DOHH2 (cell line): ENCODE data around the gene EPHA5.

Source experiments
- H3F3A ChIP-seq: fragments of 200-600 bp; sonication (generic), shearing (Covaris generic); 2 replicates; pipeline ENCODE4 v1.6.0; 2016; ENCODE audit warnings: antibody characterized with exemption, mild to moderate bottlenecking; ENCODE audit not compliant: control insufficient read depth, insufficient read depth
- H3K27ac ChIP-seq: fragments of 200-600 bp; sonication (generic); 2 replicates; pipeline ENCODE4 v1.5.1; 2014; ENCODE audit warnings: low read depth, mild to moderate bottlenecking, low read length, moderate library complexity
- H3K27me3 ChIP-seq: fragments of 200-600 bp; sonication (generic); 2 replicates; pipeline ENCODE4 v1.6.1; 2014; ENCODE audit warnings: mild to moderate bottlenecking, low read length, mixed read lengths; ENCODE audit not compliant: control insufficient read depth
- H3K36me3 ChIP-seq: fragments of 200-600 bp; sonication (generic); 2 replicates; pipeline ENCODE4 v1.6.1; 2014; ENCODE audit warnings: mild to moderate bottlenecking, low read length, moderate library complexity, mixed read lengths; ENCODE audit not compliant: control insufficient read depth
- H3K4me1 ChIP-seq: fragments of 200-600 bp; sonication (generic); 2 replicates; pipeline ENCODE4 v1.6.1; 2014; ENCODE audit warnings: mild to moderate bottlenecking, low read length, mixed read lengths; ENCODE audit not compliant: control insufficient read depth
- H3K4me2 ChIP-seq: fragments of 200-600 bp; sonication (generic); 2 replicates; pipeline ENCODE4 v1.6.0; 2014; ENCODE audit warnings: mild to moderate bottlenecking, low read length, moderate library complexity
- H3K4me3 ChIP-seq: fragments of 200-600 bp; sonication (generic); 2 replicates; pipeline ENCODE4 v1.5.1; 2014; ENCODE audit warnings: mild to moderate bottlenecking, low read length, mixed read lengths
- H3K79me2 ChIP-seq: fragments of 200-600 bp; sonication (generic); 2 replicates; pipeline ENCODE4 v1.6.1; 2014; ENCODE audit warnings: mild to moderate bottlenecking, low read length, mixed read lengths; ENCODE audit not compliant: control insufficient read depth
- H3K9me2 ChIP-seq: fragments of 200-600 bp; sonication (generic); replicated peaks from 2 replicates; pipeline ENCODE4 v1.6.1; 2014; ENCODE audit warnings: mild to moderate bottlenecking, low read length, mixed read lengths; ENCODE audit not compliant: control insufficient read depth
- H3K9me3 ChIP-seq: fragments of 200-600 bp; sonication (generic); 2 replicates; pipeline ENCODE4 v1.6.1; 2014; ENCODE audit warnings: antibody characterized with exemption, low read length, mixed read lengths; ENCODE audit not compliant: control insufficient read depth, insufficient read depth
- H4K20me1 ChIP-seq: fragments of 200-600 bp; sonication (generic); 2 replicates; pipeline ENCODE4 v1.6.0; 2014; ENCODE audit warnings: low read depth, mild to moderate bottlenecking, antibody characterized with exemption, low read length, moderate library complexity; ENCODE audit not compliant: control insufficient read depth, insufficient read depth
- EZH2phosphoT487 ChIP-seq: fragments of 200-600 bp; sonication (generic); IDR thresholded peaks from 2 replicates; pipeline ENCODE4 v1.6.1; 2017; ENCODE audit warnings: borderline replicate concordance, mild to moderate bottlenecking, antibody characterized with exemption, low read length, moderate library complexity, mixed read lengths
- TF ChIP-seq, protein P1 (sequence below): fragments of 200-600 bp; sonication (generic); IDR thresholded peaks from one replicate; pipeline ENCODE4 v1.5.1; 2014; ENCODE audit warnings: antibody characterized with exemption, mild to moderate bottlenecking, low read depth, low read length; ENCODE audit not compliant: poor library complexity, severe bottlenecking

Gene EPHA5

DNA sequence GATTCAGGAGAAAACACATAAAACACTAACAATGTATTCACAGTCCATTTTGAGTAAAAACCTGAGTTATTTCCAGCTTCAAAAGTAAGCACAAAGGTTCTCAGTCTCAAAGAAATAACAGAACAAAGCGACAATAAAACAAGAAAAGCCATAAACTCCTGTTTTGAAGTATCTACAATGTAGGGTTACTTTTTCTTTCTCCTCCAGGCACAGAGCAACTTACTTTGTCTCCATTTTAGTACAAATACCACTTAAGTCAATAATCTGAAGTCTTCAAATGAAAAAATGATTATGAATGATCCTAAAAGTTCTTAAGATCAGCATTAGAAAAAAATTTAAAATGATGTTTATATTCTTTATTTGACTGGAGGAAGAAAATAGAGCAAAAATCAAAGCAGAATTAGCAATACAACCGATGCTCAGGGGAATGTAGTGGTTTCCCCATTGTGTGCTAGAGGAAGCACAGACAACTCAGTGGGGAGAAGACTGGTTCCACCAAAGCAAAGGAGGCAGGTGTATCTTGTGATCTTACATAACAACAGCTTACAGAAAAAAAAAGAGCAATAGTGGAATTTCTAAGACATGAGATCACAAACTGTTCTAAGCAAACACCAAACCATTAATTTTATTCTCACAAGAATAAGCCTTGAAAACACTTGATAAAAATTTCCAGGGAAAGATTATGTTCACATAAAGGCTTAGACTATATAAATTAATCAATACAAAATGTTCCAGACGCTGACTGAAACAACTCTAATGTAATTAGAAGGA, 35.1 kb downstream of the EPHA5 start:
- no peak overlapping the region for H3K4me2 ChIP-seq

DNA sequence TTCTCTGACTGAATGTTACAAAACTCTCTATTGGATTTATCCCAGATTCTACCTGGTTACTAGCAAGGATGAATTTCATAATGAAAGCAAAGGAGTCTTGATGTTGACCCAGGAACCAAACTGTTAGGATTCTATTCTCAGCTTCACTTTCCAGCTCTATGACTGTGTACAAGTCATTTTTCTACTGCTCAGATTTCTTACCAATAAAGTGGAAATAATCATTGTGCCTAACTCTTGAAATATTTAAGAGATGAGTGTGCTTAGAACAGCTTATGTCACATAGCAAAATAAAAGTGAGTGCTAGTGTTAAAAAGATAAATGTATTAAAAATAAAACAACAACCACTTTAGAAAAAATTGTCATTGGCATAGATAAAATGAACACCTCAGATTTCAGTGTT, 45.6 kb downstream of the EPHA5 start:
- Histone ChIP-seq H3K9me2 (no peaks in the 10 kb centered on the region), H3K4me3 (no peak overlapping the region), H3K79me2 (no peaks in the 10 kb centered on the region), H3K27ac (no peak overlapping the region), H3F3A (no peaks in the 10 kb centered on the region), H3K4me2 (no peak overlapping the region), H3K4me1 (no peaks in the 10 kb centered on the region), H4K20me1 (no peaks in the 10 kb centered on the region), H3K36me3 (no peaks in the 10 kb centered on the region), H3K27me3 (no peaks in the 10 kb centered on the region), H3K9me3 (no peaks in the 10 kb centered on the region)
- TF ChIP-seq EZH2phosphoT487: no peak

More for the DNA sequence above, 35.1 kb downstream of the EPHA5 start:
- H4K20me1 ChIP-seq: no peaks in the 10 kb centered on the region
- H3K4me1 ChIP-seq: no peaks in the 10 kb centered on the region
- no peaks in the 10 kb centered on the region for H3K27me3 ChIP-seq
- H3K9me3 ChIP-seq: no peaks in the 10 kb centered on the region
- TF ChIP-seq, protein P1, sequence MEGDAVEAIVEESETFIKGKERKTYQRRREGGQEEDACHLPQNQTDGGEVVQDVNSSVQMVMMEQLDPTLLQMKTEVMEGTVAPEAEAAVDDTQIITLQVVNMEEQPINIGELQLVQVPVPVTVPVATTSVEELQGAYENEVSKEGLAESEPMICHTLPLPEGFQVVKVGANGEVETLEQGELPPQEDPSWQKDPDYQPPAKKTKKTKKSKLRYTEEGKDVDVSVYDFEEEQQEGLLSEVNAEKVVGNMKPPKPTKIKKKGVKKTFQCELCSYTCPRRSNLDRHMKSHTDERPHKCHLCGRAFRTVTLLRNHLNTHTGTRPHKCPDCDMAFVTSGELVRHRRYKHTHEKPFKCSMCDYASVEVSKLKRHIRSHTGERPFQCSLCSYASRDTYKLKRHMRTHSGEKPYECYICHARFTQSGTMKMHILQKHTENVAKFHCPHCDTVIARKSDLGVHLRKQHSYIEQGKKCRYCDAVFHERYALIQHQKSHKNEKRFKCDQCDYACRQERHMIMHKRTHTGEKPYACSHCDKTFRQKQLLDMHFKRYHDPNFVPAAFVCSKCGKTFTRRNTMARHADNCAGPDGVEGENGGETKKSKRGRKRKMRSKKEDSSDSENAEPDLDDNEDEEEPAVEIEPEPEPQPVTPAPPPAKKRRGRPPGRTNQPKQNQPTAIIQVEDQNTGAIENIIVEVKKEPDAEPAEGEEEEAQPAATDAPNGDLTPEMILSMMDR: no peak
- no peak for TF ChIP-seq EZH2phosphoT487
- H3K4me3 ChIP-seq: no peak overlapping the region
- H3K27ac ChIP-seq: no peak overlapping the region
- no peaks in the 10 kb centered on the region for H3K36me3 ChIP-seq
- H3K79me2 ChIP-seq: no peaks in the 10 kb centered on the region
- H3K9me2 ChIP-seq: no peaks in the 10 kb centered on the region
- no peaks in the 10 kb centered on the region for H3F3A ChIP-seq

DNA sequence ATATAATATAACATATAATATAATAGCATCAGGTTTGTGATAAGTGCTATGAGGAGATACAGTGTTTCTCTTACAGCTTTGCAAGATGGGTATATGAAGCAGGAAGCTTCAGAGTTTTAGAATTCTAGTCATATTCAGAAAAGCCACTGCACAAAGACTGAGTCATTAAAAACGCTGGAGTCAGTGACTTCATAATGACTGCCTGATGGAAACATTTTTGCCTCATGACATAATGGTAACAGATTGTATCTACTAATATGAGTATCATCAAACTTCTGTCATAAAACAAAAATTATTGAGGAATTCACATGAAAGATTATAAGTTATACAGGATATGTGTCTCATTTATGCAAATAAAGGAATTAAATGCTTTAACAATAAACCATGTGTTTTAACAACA, 46.8 kb downstream of the EPHA5 start:
- Histone ChIP-seq H3K4me3 (no peak overlapping the region), H3K36me3 (no peaks in the 10 kb centered on the region), H3F3A (no peaks in the 10 kb centered on the region), H3K4me2 (no peak overlapping the region), H3K79me2 (no peaks in the 10 kb centered on the region), H3K27ac (no peak overlapping the region), H3K9me3 (no peaks in the 10 kb centered on the region), H3K9me2 (no peaks in the 10 kb centered on the region), H3K27me3 (no peaks in the 10 kb centered on the region), H3K4me1 (no peaks in the 10 kb centered on the region), H4K20me1 (no peaks in the 10 kb centered on the region)
- TF ChIP-seq EZH2phosphoT487: no peak
- TF ChIP-seq, protein P1: no peak

DNA sequence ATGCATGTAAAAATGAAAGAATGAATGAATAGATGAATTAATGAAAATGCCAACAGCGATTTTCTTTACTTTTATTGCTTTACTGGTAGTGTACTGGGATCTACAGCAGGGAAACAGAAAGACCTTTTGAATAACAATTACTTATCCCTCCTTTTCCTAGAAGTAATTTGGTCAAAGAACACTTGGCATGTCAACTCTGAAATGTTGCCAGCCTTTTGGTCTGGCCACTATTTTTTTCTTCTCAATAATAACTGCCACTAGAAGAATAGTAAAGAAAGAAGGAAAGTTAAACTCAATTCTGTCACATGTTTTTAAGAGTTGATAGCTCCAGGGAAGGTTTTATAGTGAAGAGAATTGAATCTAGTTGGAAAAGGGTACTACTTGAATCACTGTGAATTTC, 52.9 kb downstream of the EPHA5 start:
- H3K9me3 ChIP-seq: no peaks in the 10 kb centered on the region
- H4K20me1 ChIP-seq: no peaks in the 10 kb centered on the region
- H3K9me2 ChIP-seq: no peaks in the 10 kb centered on the region; the same call in 1 of the 2 replicates
- no peaks in the 10 kb centered on the region for H3K36me3 ChIP-seq
- TF ChIP-seq, protein P1: no peak
- no peak for TF ChIP-seq EZH2phosphoT487
- H3K4me1 ChIP-seq: no peaks in the 10 kb centered on the region
- H3F3A ChIP-seq: no peaks in the 10 kb centered on the region
- H3K4me3 ChIP-seq: no peak overlapping the region
- no peak overlapping the region for H3K27ac ChIP-seq
- no peaks in the 10 kb centered on the region for H3K27me3 ChIP-seq
- H3K4me2 ChIP-seq: no peak overlapping the region
- no peaks in the 10 kb centered on the region for H3K79me2 ChIP-seq
